SK-N-SH treated with all-trans-retinoic acid at 6 μM for 48 hours (cell line): ENCODE measurements around the gene CD99.

Experiments
- ATAC-seq: fragments of 200-7000 bp; cut with Tn5 transposase; 3 replicates; pipeline ENCODE4 v1.9.1; 2020; ENCODE audit warnings: mild to moderate bottlenecking, moderate library complexity
- ARNTL ChIP-seq: fragments of 450-650 bp; formaldehyde crosslinking; IDR thresholded peaks from 2 replicates; pipeline ENCODE4 v1.5.0; 2020; ENCODE audit warnings: low read depth, mild to moderate bottlenecking, moderate library complexity, borderline replicate concordance
- BACH2 ChIP-seq: fragments of 250-450 bp; sonication (Bioruptor Pico); IDR thresholded peaks from 2 replicates; pipeline ENCODE4 v1.9.0; 2021; ENCODE audit warnings: mild to moderate bottlenecking, borderline replicate concordance
- CSDC2 ChIP-seq: fragments of 250-450 bp; sonication (Bioruptor Pico); IDR thresholded peaks from 2 replicates; pipeline ENCODE4 v1.5.0; 2020; ENCODE audit warnings: mild to moderate bottlenecking, moderate library complexity
- CSRNP3 ChIP-seq: fragments of 250-450 bp; sonication (Bioruptor Pico); IDR thresholded peaks from 2 replicates; pipeline ENCODE4 v1.5.1; 2021; ENCODE audit warnings: mild to moderate bottlenecking, moderate library complexity
- ESRRG ChIP-seq: fragments of 250-450 bp; sonication (Bioruptor Pico); IDR thresholded peaks from 2 replicates; pipeline ENCODE4 v1.6.1; 2021; ENCODE audit warnings: mild to moderate bottlenecking
- GLIS3 ChIP-seq: fragments of 250-450 bp; sonication (Bioruptor Pico); IDR thresholded peaks from 2 replicates; pipeline ENCODE4 v1.5.0; 2020; ENCODE audit warnings: mild to moderate bottlenecking, moderate library complexity
- ISL1 ChIP-seq: fragments of 250-450 bp; sonication (Bioruptor Pico); IDR thresholded peaks from 2 replicates; pipeline ENCODE4 v2.1.2; 2022; ENCODE audit warnings: mild to moderate bottlenecking, moderate library complexity
- OSR1 ChIP-seq: fragments of 250-450 bp; sonication (Bioruptor Pico); IDR thresholded peaks from 2 replicates; pipeline ENCODE4 v1.8.0; 2022; ENCODE audit warnings: moderate library complexity, mild to moderate bottlenecking, inconsistent platforms
- PATZ1 ChIP-seq: fragments of 250-450 bp; sonication (Bioruptor Pico); IDR thresholded peaks from 2 replicates; pipeline ENCODE4 v1.8.0; 2020; ENCODE audit warnings: mild to moderate bottlenecking, moderate library complexity, borderline replicate concordance
- PPARA ChIP-seq: fragments of 250-450 bp; sonication (Bioruptor Pico); IDR thresholded peaks from 2 replicates; pipeline ENCODE4 v1.5.0; 2020; ENCODE audit warnings: mild to moderate bottlenecking, borderline replicate concordance
- RARB ChIP-seq: fragments of 250-450 bp; sonication (Bioruptor Pico); IDR thresholded peaks from 2 replicates; pipeline ENCODE4 v1.8.0; 2021; ENCODE audit warnings: mild to moderate bottlenecking, moderate library complexity
- SNAI2 ChIP-seq: fragments of 250-450 bp; sonication (Bioruptor Pico); IDR thresholded peaks from 2 replicates; pipeline ENCODE4 v1.5.0; 2020; ENCODE audit warnings: mild to moderate bottlenecking, moderate library complexity
- TCF4 ChIP-seq: fragments of 250-450 bp; sonication (Bioruptor Pico); IDR thresholded peaks from 2 replicates; pipeline ENCODE4 v1.8.0; 2021; ENCODE audit warnings: mild to moderate bottlenecking, moderate library complexity, borderline replicate concordance
- TOX ChIP-seq: fragments of 250-450 bp; sonication (Bioruptor Pico); IDR thresholded peaks from 2 replicates; pipeline ENCODE4 v1.8.0; 2021; ENCODE audit warnings: mild to moderate bottlenecking, moderate library complexity, borderline replicate concordance
- ZC3H10 ChIP-seq: fragments of 250-450 bp; sonication (Bioruptor Pico); IDR thresholded peaks from 2 replicates; pipeline ENCODE4 v1.5.1; 2021; ENCODE audit warnings: mild to moderate bottlenecking, moderate library complexity
- ZFP3 ChIP-seq: fragments of 250-450 bp; sonication (Bioruptor Pico); IDR thresholded peaks from 2 replicates; pipeline ENCODE4 v1.5.0; 2020; ENCODE audit warnings: mild to moderate bottlenecking, moderate library complexity
- ZFP30 ChIP-seq: fragments of 450-650 bp; formaldehyde crosslinking; IDR thresholded peaks from 2 replicates; pipeline ENCODE4 v1.5.0; 2022; ENCODE audit warnings: mild to moderate bottlenecking, moderate library complexity
- ZNF565 ChIP-seq: fragments of 450-650 bp; formaldehyde crosslinking; conservative IDR thresholded peaks from 2 replicates; pipeline ENCODE4 v1.5.0; 2020; ENCODE audit warnings: low read depth, mild to moderate bottlenecking, moderate library complexity
- ZNF70 ChIP-seq: fragments of 450-650 bp; formaldehyde crosslinking; IDR thresholded peaks from 2 replicates; pipeline ENCODE4 v1.5.0; 2020; ENCODE audit warnings: mild to moderate bottlenecking, moderate library complexity
- ZNF8 ChIP-seq: fragments of 450-650 bp; formaldehyde crosslinking; IDR thresholded peaks from 2 replicates; pipeline ENCODE4 v1.5.0; 2020; ENCODE audit warnings: mild to moderate bottlenecking, moderate library complexity
- TF ChIP-seq, protein P1 (sequence below): fragments of 250-450 bp; sonication (Bioruptor Pico); IDR thresholded peaks from 2 replicates; pipeline ENCODE4 v1.5.1; 2020; ENCODE audit warnings: low read depth, mild to moderate bottlenecking, moderate library complexity
- TF ChIP-seq, protein P2 (sequence below): fragments of 250-450 bp; sonication (Bioruptor Pico); IDR thresholded peaks from 2 replicates; pipeline ENCODE4 v1.5.0; 2020; ENCODE audit warnings: mild to moderate bottlenecking, moderate library complexity
- TF ChIP-seq, protein P3 (sequence below): fragments of 250-450 bp; sonication (Bioruptor Pico); IDR thresholded peaks from 2 replicates; pipeline ENCODE4 v1.8.0; 2021; ENCODE audit warnings: low read depth, mild to moderate bottlenecking, moderate library complexity, borderline replicate concordance

The CD99 gene

GRCh38 chrX:2647627-2648026 is 43.5 kb upstream of the CD99 start:
- no peak for ATAC-seq
- TF ChIP-seq ZNF70 (CRISPR knock-in tag) (no peak), PPARA (no peak), BACH2 (no peak), PATZ1 (CRISPR knock-in tag) (no peak), ZC3H10 (CRISPR knock-in tag) (no peak), ZFP3 (no peak), ARNTL (no peak), GLIS3 (CRISPR knock-in tag) (no peak), ZNF8 (CRISPR knock-in tag) (no peak), ZNF565 (CRISPR knock-in tag) (no peak), ISL1 (CRISPR knock-in tag) (no peak), TCF4 (CRISPR knock-in tag) (no peak), CSRNP3 (CRISPR knock-in tag) (no peak), RARB (no peak), ESRRG (no peak), ZFP30 (CRISPR knock-in tag) (no peak), TOX (CRISPR knock-in tag) (no peak), SNAI2 (no peak)
- TF ChIP-seq, protein P1, sequence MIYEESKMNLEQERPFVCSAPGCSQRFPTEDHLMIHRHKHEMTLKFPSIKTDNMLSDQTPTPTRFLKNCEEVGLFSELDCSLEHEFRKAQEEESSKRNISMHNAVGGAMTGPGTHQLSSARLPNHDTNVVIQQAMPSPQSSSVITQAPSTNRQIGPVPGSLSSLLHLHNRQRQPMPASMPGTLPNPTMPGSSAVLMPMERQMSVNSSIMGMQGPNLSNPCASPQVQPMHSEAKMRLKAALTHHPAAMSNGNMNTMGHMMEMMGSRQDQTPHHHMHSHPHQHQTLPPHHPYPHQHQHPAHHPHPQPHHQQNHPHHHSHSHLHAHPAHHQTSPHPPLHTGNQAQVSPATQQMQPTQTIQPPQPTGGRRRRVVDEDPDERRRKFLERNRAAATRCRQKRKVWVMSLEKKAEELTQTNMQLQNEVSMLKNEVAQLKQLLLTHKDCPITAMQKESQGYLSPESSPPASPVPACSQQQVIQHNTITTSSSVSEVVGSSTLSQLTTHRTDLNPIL = no peak

GRCh38 chrX:2650037-2650436 is 41.1 kb upstream of the CD99 start:
- TF ChIP-seq CSDC2 (CRISPR knock-in tag) (no peak), ZFP30 (CRISPR knock-in tag) (no peak), ESRRG (no peak), TCF4 (CRISPR knock-in tag) (no peak), ZFP3 (no peak), ZNF565 (CRISPR knock-in tag) (no peak), RARB (no peak), ISL1 (CRISPR knock-in tag) (no peak), SNAI2 (no peak), ZC3H10 (CRISPR knock-in tag) (no peak), PPARA (no peak), CSRNP3 (CRISPR knock-in tag) (no peak), OSR1 (CRISPR knock-in tag) (no peak), GLIS3 (CRISPR knock-in tag) (no peak), BACH2 (no peak)
- TF ChIP-seq, protein P2, sequence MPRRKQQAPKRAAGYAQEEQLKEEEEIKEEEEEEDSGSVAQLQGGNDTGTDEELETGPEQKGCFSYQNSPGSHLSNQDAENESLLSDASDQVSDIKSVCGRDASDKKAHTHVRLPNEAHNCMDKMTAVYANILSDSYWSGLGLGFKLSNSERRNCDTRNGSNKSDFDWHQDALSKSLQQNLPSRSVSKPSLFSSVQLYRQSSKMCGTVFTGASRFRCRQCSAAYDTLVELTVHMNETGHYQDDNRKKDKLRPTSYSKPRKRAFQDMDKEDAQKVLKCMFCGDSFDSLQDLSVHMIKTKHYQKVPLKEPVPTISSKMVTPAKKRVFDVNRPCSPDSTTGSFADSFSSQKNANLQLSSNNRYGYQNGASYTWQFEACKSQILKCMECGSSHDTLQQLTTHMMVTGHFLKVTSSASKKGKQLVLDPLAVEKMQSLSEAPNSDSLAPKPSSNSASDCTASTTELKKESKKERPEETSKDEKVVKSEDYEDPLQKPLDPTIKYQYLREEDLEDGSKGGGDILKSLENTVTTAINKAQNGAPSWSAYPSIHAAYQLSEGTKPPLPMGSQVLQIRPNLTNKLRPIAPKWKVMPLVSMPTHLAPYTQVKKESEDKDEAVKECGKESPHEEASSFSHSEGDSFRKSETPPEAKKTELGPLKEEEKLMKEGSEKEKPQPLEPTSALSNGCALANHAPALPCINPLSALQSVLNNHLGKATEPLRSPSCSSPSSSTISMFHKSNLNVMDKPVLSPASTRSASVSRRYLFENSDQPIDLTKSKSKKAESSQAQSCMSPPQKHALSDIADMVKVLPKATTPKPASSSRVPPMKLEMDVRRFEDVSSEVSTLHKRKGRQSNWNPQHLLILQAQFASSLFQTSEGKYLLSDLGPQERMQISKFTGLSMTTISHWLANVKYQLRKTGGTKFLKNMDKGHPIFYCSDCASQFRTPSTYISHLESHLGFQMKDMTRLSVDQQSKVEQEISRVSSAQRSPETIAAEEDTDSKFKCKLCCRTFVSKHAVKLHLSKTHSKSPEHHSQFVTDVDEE = no peak
- TF ChIP-seq, protein P1 = no peak
- TF ChIP-seq, protein P3, sequence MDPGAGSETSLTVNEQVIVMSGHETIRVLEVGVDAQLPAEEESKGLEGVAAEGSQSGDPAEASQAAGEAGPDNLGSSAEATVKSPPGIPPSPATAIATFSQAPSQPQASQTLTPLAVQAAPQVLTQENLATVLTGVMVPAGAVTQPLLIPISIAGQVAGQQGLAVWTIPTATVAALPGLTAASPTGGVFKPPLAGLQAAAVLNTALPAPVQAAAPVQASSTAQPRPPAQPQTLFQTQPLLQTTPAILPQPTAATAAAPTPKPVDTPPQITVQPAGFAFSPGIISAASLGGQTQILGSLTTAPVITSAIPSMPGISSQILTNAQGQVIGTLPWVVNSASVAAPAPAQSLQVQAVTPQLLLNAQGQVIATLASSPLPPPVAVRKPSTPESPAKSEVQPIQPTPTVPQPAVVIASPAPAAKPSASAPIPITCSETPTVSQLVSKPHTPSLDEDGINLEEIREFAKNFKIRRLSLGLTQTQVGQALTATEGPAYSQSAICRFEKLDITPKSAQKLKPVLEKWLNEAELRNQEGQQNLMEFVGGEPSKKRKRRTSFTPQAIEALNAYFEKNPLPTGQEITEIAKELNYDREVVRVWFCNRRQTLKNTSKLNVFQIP (CRISPR knock-in tag) = no peak
- ATAC-seq = no peak
